Right renal cortex interstitium (tissue), 3 donors: ENCODE measurements around the gene ALKBH5. TPM values are rescaled to one million over a fixed set of nuclear protein-coding genes. Genes with fewer than 3 reads are reported as not detected.

ENCODE experiments used
- DNase-seq, 3 donors: peaks; one replicate each; pipeline ENCODE4 v3.0.0-alpha.2; 2013; ENCODE audit warnings: low read depth in 3 of 3, low spot score in 2 of 3
- polyA plus RNA-seq, 3 donors: library from polyadenylated mRNA; unstranded; fragments of 120-200 nt; gene quantifications; one replicate each; pipeline ENCODE4 v1.2.1, GENCODE V29; 2013; ENCODE audit not compliant: insufficient read length in 3 of 3

ALKBH5 gene
- polyA plus RNA-seq: 10 to 100 TPM; 59.6 to 66.0 (median 63.8) TPM

DNA sequence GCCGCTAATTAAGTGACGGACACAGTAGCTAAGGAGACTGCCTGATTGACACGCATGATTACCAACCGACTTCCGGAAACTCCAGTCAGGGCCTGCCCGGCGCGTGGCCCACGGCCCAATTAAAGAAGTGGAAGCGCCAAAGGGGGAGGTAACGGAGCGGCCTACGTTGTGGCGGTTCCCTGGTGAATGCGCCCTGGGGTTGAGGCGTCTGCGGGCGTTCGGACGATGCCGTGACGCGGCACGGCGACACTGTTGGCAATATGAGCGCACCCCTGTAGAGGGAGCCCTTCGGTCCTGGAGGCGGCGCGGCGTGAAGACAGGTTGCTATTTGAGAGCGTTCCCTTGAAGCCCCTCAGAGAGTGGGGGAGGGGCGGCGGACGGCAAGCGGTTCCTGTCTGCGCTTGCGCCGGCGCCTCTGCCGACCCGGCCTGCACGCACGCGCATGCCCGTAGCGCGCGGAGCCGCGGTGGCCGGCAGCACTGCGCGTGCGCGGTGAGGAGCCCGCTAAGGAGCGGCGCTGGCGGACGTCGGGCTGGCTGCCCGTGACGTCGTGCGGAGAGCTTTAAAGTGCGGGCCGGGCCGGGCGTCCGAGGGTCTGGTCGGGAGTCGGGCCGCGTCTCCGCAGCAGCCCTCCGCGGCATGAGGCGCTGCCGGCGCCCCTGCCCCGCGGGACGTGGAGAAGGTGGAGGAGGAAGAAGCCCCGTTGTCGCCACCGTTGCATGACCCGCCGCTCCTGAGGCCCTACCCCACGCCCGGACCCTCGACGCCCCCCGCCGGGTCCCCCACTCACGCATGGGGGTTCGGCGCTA, at the start of gene ALKBH5:
Gene ALKBH5, plus strand, starts transcription at position 495 of the 809 bp plus-strand sequence. CDS start 416 bp downstream, outside the sequence.
- DNase-seq: peak; percentile 97 to 99 (median 98)

- DNase-seq: no peak
Observed at GRCh38 chr17:18136357-18136756, 47.3 kb upstream of the ALKBH5 start.

- no peak for DNase-seq
Observed at GRCh38 chr17:18138065-18138749, 45.4 kb upstream of the ALKBH5 start.

- DNase-seq: no peak
Observed at GRCh38 chr17:18139092-18139491, 44.5 kb upstream of the ALKBH5 start.

GRCh38 chr17:18139498-18139897, 44.1 kb upstream of the ALKBH5 start:
- no peak for DNase-seq

DNA sequence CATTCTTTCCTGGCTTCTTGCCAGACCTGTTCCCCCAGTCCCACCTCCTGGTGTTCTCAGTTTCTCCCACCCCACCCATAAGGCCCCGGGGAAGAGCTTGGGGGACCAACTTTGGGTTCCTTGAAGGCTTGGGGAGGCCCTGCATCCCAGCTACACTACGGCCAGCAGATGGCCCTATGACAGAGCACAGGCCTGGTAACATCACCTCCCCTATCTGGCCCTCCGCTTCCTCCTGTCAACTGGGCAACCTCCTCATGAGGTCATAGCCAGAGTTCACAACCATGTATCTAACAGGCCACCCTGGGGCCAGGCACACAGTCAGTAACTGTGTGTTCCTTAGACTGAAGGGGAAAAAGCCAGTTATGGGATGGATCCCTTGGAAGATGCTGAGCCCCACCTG, 43.7 kb upstream of the ALKBH5 start:
- no peak for DNase-seq

DNA sequence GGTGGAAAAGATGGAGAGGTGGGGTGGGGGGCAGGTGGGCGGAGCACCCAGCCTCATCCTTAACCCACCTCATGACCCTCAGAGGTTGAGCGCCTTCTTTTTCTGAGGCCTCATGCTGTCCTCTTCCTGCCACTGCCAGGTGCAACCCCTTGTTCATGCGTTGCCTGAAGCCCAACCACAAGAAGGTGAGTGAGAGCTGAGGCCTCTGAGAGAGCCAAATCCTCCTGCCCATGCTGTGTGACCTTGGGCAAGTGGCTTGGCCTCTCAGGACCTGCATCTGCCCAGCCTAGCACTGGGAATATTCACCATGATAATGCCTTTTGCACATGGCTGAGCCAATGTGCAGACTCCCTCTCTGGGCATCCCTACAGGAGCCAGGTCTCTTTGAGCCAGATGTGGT, 43.0 kb upstream of the ALKBH5 start:
- no peak for DNase-seq

DNA sequence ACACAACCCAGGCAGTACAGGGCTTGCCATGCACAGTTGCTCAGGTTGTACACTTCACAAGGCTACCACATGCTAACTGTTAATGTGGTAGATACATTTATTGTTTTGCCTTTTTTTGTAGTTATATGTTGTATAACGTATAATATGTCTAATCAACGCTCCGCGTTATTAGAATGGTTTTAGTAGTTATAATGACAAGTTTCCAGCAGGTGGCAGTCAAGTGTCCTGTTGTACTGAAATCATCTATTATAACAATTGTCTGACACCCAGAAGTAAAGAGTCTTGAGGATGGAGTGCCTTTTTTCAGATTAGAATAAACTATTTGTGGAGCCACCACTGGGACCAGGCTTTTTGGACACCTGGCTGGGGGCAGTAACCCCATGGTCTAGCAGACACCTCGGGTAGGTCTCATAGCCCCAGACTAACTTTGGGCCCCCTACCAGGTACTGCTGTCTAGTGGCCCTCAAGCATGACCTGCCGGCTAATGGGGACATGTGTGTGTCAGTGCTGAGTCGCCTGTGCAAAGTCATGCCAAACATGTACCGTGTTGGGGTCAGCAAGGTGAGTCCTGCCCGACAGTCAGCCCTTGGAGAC, 42.3 kb upstream of the ALKBH5 start:
- peak in 1 of 3 donors; percentile 32 for DNase-seq

DNA sequence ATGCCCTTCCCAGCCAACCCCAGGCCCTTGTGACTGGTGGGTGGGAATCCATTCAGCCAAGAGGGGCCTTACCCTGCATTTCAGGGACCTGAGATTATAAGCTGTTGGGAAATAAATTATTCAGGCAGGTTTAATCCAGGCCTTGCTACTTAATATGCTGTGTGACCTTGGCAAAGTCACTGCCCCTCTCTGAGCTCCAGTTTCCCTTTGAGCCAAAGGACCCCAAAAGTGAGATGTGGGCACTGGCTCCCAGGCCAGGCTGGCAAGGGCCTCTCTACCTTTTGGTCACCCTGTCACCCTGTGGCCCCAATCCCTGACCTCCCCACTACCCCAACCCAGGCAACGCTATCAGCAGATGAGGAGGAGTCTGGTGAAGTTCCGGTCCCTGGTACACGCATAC, 41.2 kb upstream of the ALKBH5 start:
- no peak for DNase-seq

- no peak for DNase-seq
Observed at GRCh38 chr17:18143044-18143936, 40.3 kb upstream of the ALKBH5 start.

DNA sequence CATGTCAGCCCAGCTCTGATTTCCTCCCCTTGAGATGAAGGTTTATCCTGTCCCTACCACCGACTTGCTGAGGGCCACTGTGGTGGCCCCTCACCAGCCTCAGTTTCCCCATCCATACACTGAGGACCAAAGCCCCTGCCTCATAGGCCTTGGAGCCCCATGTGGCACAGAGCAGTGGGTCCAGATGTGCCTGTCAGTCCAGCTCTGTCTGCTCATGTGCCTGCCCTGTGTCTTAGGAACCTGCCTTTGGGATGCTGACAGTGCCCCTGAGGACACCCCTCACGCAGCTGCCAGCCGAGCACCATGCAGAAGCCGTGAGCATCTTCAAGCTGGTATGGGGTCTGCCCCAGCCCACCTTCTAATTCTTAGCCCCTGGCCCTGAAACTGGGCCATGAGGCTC, 39.4 kb upstream of the ALKBH5 start:
- no peak for DNase-seq

DNA sequence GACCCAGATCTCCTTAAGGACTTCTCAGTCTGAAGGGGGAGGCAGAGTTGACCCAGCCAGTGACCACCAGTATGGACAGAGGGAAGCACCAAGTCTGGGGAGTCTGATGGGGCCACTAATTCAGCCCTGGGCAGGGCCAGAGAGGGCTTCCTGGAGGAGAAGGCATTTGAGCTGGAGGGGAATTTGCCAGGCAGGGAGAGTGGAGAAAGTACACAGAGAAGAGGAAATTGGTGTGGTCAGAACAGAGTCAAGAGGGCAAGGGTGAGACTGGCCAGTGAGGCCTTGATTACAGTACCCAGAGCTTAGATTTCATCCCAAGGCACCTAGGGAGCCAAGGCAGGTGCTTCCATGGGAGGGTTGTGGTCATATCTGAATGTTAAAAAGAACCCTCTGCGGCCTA, 38.8 kb upstream of the ALKBH5 start:
- DNase-seq: no peak

GRCh38 chr17:18145811-18146210, 37.8 kb upstream of the ALKBH5 start:
- no peak for DNase-seq

DNA sequence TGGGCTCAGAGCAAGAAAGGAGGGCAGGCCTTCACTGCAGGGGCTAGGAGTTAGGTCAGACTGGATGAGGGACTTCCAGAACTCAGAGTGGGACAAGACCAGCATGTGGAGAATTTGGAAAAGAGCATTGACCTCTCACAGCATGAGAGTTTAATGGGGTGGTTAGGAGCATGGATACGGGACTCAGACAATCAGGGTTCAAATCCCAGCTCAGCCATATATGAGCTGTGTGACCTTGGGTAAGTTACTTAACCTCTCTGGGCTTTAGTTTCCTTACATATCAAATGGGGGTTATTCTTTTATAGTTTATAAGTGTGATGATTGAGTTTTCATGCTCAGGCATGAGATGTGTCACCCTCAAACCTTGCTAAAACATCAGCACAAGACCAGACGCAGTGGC, 37.4 kb upstream of the ALKBH5 start:
- DNase-seq: no peak

DNA sequence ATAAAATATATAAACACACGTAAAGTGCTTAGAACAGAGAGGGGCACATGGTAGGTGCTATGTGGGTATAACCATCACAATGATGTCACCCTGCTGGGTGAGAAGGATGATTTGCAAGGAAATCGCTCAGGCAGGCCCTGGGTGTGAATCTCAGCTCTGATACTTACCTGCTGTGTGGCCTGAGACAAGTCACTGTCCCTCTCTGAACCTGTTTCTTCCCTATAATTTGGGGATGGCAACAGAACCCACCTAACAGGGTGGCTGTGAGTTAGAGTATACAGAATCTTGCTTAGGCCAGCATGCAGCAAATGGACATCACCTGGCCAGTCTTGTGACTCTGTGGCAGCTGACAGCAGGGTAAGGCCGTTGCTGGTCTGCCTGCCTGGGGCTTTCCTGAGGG, 36.6 kb upstream of the ALKBH5 start:
- no peak for DNase-seq

DNA sequence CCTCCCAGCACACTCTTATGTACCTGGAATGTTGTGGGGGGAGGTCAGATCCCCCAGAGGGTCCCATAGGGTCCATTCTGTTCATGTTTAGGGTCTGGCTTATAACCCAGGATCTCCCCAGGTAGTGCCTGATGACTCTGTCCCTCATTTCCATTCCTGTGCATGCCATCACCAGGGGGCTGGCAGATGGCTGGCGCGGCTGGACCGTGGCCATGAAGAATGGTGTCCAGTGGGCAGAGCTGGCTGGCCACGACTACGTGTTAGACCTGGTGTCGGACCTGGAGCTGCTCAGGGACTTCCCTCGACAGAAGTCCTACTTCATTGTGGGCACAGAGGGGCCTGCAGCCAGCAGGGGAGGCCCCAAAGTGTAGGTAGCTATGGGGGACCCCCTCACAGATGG, 35.0 kb upstream of the ALKBH5 start:
- no peak for DNase-seq

DNA sequence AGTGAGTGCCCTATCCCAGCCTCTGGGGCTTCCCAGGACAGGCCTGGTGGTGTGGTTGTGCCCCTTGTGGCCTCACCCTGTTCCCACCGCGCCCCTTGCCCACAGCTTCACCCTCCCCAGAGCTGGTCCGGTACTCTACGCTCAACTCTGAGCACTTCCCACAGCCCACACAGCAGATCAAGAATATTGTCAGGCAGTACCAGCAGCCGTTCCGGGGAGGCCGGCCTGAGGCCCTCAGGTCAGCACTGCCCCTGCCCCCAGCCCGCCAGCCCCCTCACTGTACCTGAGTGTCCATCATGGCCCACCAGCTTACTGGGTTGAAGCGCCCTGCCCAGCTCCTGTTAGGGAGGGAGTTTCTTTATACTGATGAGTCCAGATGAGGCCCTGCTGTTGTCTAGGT, 32.3 kb upstream of the ALKBH5 start:
- no peak for DNase-seq

DNA sequence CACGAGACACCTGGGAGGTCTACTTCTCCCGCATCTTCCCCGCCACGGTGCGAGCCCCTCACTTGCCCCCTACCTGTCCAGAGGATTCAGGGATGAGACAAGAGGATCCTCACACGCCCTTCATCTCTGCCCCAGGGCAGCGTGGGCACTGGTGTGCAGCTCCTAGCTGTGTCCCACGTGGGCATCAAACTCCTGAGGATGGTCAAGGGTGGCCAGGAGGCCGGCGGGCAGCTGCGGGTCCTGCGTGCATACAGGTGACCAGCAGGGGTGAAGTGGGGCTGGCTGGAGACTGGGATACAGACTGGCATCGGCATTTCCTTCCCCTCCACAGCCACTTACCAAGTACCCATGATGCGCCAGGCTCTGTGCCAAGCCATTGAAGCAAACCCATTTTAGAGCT, 28.4 kb upstream of the ALKBH5 start:
- DNase-seq: no peak

GRCh38 chr17:18156171-18156975, 27.3 kb upstream of the ALKBH5 start:
- no peak for DNase-seq

GRCh38 chr17:18156976-18157280, 26.7 kb upstream of the ALKBH5 start:
- no peak for DNase-seq
